ENCODE data around the gene SLC22A23.
"Not testable (repeated sequence)": the region's sequence is repeated elsewhere in the genome, so short reads cannot be mapped to it uniquely, and the experiment has no call there.

The SLC22A23 gene

DNA sequence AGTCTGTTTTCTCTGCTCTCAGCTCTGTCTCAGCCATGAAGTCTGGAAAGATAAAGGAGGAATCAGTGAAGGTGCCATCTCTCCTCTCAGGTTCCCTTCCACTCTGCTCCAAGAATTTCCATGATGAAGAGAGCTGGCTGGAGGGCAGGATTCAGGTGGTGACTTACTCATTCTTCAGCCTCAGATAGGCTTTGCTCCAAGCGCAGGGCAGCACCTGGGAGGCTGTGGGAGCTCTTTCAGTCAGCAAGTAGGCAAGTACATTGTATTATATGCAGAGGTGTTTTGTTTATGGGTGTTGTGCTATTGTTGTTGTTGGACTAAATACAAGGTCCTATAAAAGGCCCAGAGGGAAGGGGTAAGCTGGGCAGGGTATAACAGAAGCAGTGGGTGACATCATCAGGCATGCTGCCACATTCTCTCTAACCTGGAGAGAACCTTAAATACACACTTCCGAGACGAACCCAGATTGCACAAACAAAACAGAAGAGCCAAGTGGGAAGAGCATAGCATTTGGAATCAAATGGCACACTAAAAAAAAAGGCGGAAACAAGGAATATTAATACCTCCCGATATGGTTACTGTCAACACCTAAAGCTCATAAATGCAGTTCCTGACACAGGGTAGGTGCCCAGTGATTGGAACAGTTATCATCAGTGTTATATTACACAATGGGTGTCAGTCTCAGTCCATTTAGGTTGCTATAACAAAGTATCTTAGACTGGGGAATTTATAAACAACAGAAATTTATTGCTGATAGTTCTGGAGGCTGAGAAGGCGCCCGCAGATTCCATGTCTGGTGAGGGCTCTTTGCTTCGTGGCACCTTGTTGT is 212.6 kb downstream of the SLC22A23 start:
- DNase-seq (ENCODE audit: low read depth in 2 of 2): no peak

DNA sequence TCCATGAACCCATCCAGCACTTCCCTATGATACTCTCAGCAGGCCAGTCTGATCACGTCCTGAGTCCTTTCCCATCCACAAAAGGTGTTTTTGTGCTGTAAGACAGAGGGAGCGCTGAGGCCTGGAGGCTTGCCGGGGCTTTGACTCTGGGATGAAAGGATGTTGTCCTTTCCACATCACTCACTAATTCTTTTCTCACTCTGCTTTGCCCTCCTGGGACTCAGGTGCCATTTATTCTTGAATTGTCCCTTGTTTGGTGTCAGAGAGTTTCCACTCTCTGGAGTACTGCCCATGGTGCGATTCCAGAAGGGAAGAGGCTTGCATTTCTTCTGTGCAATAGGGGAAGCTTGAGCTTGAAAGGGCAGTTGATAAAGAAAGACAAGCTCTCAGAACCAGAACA is 214.1 kb downstream of the SLC22A23 start:
- DNase-seq (ENCODE audit: low read depth in 2 of 2): no peak

DNA sequence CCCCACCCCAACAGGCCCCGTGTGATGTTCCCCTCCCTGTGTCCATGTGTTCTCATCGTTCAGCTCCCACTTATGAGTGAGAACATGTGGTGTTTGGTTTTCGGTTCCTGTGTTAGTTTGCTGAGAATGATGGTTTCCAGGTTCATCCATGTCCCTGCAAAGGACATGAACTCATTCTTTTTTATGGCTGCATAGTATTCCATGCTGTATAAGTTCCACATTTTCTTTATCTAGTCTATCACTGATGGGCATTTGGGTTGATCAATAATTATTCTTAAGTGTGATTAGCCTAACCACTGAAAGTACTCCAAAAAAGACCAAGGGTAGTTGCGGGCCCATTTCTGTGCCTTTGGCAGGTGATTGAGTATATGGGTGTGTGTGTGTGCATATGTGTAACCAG is 215.1 kb downstream of the SLC22A23 start:
- DNase-seq (ENCODE audit: low read depth in 2 of 2): not testable (repeated sequence)

DNA sequence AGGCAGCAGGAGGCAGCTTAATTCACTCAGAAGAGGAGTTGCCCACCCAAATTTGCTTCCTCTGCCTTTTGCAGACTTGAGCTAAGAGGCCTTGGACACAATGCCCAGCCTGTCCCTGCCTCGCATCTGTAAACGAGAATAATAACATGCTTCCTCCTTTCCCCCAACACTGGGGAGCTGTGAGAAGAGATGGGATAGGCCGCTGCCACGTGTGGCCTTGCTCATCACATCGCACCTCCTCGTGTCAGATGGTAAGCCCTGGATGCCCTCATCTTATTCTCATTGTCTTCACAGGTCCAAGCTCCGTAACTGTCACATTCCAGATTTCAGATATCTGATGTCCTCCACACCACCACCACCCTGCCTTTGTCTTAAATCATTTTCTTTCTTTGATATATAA is 216.3 kb downstream of the SLC22A23 start:
- DNase-seq (ENCODE audit: low read depth in 2 of 2): no peak

DNA sequence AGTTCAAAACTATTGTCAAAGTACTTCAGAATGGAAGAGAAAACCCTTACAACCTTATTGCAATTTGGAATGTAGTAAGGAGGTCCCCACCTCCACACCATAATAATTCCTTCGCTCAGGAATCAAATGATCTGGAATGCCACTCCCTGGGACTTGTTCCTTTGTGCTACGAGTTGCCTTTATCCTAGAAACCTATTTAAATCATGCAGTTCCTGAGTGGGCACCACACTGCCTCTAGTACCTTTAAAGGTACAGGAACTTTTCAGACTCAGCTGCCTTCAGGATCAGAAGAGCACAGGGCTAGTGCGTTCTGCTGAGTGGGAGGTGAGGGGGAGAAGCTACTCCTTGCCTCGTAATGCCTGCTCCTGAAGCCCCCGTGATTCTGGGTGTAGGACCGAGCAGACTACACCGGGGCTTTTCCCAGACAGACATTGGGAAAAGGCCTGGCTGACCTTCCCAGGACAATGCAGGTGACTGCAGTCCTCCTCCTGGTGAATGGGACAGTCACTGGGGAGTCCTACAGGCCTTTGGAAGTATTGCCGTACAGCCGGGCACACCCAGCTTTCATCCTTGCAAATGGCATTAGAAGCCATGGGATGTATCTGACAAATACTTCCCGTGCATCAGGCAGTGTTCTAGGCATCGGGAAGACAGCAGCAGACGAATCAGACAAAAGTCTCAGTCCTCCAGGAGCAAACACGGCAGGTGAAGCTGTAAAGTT is 217.6 kb downstream of the SLC22A23 start:
- no peak for DNase-seq (ENCODE audit: low read depth in 2 of 2)

DNA sequence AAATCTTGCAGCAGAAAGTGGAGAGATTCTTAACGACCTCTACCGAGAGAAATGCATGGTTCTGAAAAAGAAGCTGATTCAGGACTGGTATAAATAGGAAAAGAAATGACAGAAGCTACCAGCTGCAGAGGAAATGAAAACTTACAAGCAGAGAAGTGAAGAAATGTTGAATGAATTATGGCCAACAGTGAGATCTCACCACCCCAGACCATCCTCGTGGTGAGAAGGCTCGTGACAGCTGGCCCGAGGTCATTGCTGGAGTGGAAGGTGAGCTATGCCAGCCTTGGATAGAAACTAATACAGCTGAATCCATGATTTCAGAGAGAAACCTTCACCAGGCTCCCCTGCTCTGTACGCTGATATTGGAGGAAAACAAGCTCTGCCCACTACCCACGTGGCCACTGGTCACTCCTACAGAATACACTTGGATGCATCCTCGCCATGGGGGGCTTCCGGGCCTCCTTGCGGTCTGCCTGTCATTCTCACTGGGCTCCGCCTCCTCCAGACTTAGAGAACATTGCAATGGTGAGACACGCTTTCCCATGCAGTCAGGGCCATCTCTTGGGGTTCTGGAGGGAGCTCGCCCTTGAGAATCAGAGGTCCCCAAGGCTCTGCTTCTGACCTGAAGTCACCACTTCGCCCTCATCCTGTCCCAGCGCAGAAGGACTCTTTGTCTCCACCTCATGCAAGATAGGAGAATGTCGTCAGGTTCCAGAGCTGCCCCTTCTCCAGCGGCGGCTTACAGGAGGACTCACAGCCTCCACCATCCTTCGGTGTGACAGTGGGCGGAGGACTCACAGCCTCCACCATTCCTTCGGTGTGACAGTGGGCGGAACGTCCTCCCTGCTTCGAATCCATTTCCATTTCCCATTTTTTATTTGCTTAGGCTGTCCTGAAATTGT is 218.8 kb downstream of the SLC22A23 start:
- no peak for DNase-seq (ENCODE audit: low read depth in 2 of 2)

DNA sequence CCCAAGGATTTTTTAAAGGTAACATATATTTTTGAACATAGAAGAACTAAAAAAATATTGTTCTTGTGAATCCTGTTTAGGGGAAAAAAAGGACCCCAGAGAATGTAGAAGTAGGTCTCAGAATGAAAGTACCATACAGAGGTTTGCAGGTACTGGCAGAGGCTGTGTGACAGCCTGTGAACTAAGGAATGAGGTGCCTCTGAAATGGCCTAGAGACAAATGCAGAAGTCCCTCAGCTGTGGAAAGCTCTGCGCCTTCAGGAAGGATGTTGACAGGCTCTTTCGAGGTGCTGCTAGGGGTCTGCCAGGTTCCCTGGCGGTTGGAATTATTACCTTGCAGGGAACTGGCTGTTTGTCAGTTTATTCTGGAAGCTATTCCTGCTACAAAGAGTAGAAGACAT is 220.8 kb downstream of the SLC22A23 start:
- DNase-seq (ENCODE audit: low read depth in 2 of 2): no peak

DNA sequence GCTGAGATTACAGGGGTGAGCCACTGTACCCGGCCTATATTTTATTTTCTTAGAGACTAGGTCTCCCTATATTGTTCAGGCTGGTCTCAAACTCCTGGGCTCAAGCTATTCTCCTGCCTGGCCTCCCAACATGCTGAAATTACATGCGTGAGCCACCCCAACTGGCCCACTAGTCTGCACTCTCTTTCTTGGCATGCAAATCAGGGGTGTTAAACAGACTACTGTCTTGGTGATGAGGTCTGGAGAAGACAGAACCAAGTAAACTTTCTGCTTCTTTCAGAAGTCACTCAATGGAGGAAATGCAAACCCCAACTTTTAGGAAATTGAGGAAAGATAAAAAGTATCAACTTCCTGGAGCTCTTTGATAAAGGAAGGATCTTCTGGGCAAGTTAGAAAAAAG is 221.4 kb downstream of the SLC22A23 start:
- DNase-seq (ENCODE audit: low read depth in 2 of 2): no peak

DNA sequence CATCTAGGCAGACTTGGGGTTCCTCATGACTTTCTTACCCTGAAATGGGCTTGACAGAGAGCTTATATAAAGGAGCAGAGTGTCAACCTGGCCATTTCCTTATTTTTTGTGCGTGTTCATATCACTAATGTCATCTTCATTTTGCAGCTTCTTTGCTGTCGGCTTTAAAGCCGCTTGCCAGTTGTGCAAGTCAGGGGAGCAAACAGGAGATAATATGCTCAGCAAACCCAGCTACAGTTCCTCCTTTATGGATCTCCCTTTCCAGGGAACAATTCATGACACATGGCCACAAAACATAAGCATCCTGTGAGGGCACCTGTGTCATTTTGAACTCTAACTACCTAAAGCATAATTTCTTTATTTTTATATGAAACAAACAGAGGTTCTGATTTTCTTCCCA is 222.9 kb downstream of the SLC22A23 start:
- DNase-seq (ENCODE audit: low read depth in 2 of 2): no peak

DNA sequence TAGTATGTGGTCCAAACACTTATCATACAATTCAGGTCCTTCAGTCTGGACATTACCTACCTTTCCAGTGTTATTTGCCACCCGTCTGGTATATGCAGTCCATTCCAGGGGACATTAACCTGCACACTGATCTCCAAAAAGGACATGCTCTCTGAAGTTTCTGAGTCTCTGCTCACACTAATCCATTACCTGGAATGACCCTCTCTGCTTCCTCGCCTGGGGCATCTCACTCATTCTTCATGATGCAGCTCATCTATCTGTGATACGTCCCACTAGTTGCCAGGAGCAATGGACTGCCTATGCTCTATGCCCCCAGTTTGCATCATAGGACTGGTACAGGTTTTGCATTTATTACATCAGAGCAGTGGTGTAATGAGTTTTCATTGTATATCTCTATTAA is 223.5 kb downstream of the SLC22A23 start:
- DNase-seq (ENCODE audit: low read depth in 2 of 2): no peak

DNA sequence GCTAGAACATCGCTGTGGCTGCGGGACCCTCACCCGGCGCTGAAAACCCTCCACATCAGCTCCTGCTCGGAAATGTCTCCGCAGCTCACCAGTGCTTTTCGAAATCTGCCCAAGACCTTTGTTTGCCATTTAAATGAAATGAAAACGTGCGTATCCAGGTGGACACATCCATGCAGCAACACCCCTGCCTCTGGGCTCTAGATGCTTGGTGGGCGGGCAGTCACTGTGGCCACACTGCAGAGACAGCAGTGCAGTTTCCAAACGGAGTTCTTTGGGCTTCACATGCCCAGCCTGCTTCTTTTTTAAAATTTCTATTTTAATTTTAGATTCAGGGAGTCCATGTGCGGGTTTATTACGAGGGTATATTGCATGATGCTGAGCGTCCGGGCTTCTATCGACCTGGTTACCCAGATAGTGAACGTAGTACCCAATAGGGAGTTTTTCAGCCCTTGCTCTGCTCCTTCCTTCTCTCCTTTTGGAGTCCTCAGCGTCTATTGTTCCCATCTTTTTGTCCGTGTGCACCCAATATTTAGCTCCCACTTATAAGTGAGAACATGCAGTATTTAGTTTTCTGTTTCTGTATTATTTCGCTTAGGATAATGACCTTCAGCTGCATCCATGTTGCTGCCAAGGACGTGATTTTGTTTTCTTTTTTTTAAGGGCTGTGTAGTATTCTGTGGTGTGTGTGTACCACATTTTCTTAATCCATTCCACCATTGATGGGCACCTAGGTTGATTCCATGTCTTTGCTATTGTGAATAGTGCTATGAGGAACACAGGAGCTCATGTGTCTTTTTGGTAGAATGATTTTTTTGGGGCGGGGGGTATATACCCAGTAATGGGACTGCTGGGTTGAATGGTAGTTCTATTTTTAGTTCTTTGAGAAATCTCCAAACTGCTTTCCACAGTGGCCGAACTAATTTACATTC is 224.6 kb downstream of the SLC22A23 start:
- DNase-seq (ENCODE audit: low read depth in 2 of 2): no peak

DNA sequence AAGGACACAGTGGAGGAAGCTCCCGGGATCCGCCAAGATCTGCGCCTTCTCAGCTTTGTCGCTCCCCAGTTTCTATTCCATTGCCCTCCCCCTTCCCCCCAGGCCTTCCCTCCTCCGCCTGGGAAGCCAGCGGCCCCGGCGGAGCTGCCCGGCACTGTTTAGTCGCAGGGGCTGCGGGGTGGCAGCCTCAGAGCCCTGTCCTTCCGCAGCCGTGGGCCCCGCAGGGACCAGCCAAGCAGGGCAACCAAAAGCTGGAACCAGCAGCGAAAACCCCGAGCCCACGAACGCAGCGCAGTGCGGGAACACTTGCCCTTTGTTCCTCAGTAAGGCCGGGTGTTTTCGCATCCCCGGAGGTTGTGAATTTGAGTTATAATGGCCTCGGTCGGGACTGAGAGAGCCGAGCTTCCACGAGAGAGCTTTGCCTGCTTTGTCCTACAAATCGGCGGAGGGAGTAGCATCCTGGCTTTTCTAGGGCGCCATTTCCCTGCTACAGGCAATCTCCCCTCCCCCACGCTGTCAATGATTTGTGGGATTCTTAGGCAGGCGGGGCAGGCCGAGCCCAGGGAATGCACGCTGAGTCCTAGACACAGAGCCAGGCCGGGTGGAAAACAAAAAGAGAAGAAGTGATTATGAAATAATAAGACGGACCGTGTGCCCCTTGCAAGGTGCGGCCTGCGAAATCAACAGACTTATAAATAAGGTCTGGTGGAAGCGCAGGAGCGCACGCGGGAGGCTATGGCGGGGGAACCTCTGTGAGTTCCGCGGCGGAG is 225.4 kb downstream of the SLC22A23 start:
- no peak for DNase-seq (ENCODE audit: low read depth in 2 of 2)

DNA sequence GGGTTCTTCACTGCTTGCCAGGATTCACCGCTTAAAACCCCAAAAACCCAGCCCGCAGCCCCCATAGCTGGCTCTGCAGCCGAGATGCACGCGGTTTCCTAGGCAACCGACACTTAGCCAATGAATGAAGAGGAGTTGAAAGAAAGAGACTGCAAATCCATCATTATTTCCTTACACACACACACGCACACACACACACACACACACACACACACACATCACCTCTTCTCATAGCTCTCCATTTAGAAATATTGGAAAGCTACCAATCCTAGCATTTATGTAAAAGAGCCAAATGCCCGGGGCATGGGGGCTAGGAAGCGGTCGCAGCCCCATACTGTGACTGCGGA is 226.0 kb downstream of the SLC22A23 start:
- no peak for DNase-seq (ENCODE audit: low read depth in 2 of 2)

DNA sequence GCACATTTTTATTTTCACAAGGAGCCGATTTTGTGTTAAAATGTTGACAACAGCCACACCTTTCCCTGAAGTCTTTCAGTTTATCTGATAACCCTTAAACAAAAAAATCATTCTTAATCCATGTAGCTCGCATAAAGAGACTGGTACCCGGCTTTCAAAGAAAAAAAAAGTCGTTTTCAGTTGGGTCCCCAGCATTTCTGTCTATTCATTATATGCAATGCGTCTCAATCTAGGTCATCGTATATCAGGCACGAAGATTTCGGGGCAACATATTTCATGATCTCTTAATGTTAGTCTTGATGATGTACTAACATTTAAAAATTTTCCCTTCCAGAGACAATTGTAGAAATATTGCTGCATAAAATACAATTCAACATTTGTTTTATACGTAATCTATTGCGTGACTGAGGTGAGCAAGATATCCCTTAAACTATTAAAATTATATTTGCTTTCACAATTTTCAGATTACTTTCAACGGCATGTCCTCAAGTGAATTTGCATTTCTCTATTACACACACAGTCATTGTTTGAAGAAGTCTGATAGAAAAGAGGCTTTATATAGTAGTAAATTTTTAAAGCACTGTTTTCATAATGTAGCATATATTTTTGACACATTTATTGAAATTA is 226.5 kb downstream of the SLC22A23 start:
- DNase-seq (ENCODE audit: low read depth in 2 of 2): no peak

DNA sequence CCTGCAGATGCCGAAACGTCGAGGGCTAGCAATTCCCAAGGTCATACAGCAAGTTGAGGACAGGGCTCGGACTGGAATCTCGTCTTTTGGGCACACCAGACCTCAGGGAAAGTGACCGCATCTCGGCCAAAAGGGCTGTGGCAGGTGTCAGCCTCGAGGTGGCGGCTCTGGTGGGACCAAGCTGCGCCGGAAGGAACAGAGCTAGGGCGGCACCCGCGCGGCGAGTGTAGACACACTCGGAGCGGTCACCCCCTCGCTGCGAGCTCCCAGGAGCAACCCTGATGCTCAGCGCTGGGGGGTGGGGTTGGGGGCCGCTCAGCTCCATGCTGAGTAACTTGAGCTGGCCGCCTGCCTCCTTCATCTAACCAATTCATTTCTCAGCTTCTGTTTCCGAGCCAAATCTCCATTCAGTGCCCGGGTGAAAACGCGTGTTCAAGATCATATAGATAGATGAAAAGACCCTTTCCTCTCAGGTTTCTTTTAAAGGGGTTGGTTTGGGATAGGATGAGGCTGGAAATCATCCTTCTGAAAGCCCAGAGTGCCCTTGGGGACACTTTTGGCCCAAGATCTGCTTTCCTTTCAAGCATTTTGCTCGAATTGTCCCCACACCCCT is 227.2 kb downstream of the SLC22A23 start:
- no peak for DNase-seq (ENCODE audit: low read depth in 2 of 2)

DNA sequence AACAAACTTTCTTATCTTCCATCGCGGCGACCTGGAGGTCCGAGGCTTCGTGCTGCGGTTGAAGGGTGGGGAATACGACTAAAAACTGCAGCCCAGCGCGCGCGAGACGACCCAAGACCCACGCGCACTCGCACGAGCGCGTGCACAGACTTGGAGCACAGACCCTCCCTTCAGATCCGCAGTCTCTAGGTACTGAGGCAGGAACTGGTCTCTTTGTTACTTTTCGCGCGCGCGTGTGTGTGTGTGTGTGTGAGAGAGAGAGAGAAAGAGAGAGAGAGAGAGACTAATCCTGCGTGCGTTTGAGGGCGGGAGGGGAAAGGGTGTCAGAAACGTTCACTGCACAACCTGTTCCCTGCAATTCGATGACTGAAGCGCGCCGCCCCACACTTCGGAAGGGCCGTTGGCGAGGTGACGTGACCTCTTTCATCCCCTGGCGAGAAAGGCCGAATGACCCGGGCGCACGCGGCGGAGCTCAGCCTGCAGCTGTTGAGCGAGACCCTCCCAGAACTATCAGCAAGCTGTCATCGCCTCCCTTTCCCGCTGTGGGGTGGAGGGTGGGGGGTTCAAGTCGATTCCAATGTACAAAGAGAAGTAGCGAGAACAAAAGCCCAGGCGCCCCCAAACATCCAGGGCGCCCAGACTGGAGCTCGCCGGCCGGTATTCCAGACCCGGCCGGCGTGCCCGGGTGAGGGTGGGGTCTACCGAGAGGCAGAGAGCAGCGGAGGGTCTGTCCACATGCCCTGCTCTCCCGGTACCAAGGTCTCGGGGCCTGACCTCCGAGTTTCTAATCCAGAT is 227.9 kb downstream of the SLC22A23 start:
- DNase-seq (ENCODE audit: low read depth in 2 of 2): no peak

DNA sequence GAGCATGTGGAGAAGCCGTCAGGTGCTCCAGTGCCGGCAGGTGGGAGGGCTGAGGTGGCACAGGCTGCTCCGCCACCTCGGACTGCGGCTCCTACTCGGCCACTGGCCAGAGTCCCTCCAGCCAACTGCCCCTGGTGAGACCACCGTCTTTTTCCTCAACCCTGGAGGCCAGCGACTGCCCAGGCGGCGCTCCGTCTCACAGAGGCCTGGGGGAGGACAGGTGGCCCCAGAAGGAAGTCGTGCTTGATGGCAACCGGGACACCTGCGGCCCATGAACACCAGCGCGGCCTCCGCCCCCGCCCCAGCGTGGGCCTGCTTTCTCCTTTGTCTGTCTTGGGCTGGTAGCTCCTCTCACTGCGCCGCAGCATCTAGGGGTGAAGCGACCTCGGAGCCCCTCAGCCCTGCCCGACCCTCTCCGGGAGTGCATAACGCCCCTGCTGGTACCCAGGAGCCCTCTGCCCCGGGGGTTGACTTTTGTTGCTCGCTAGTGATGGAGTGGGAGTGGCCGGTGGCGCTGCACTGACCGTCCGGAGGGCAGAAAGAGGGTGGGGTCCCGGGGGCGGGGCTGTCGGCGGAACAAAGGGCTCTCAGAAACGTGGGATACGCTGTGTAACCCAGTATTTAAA is 228.7 kb downstream of the SLC22A23 start:
- DNase-seq (ENCODE audit: low read depth in 2 of 2): no peak

DNA sequence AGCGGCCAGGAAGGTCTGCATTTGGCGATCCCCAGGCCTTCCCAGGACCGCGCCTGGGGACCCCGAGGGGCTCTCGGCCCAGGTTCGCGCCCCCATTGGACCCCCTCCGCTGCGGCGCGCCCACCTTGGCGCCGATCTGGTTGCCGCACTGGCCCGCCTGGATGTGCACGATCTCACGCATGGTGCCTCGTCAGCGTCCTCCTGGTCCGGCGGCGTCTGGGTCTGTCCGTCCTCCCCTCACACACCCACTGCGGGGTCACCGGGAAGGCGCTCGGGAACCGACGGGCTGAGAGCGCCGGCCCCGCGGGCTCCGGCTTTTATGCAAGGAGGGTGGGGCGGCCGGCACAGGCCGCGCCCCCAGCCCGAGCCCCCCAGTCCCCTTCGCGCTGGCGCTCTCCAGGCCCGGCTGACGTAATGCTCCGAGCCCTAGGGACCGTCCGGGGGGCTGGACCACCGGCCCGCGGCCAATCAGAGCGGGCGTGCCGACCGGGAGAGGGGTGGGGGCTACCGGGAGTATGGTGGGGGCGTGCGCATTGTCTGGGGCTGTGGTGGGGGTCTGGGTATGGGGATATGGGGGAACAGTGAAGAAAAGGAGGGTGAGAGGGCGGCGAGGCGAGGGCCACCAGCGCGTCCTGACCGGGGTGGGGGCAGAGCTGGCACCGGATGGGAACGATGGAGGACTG is 229.3 kb downstream of the SLC22A23 start, which contains the start of gene TUBB2B:
Gene TUBB2B (minus strand): TSS at position 291 of the 683 bp plus-strand sequence. CDS start 110 bp downstream, at position 181.
- no peak for DNase-seq (ENCODE audit: low read depth in 2 of 2)

Data from stimulated activated CD4-positive, alpha-beta T cell treated with anti-CD3 and anti-CD28 coated beads, Interleukin-4, amount 100 ng/mL, for 48 hours (primary cell).